Activated B cell treated with CpG ODN at 0.5 μM for 24 hours (primary cell): ENCODE measurements around the gene CSAD. TPM values are rescaled to one million over a fixed set of nuclear protein-coding genes. Genes with fewer than 3 reads are reported as not detected.

Source experiments
- ATAC-seq: fragments of 200-7000 bp; cut with Tn5 transposase; one replicate; pipeline ENCODE4 v1.10.0; 2021; ENCODE audit warnings: low read depth, mild to moderate bottlenecking, moderate library complexity
- CTCF ChIA-PET: fragments of 350-600 bp; sonication (Branson Sonifier 250); formaldehyde crosslinking; loops from one replicate; lab custom pipeline; 2021; ENCODE audit warnings: antibody characterized with exemption; lab: Charles Lee
- POLR2A ChIA-PET: fragments of 350-600 bp; sonication (Branson Sonifier 250); formaldehyde crosslinking; loops from one replicate; lab custom pipeline; 2021; ENCODE audit warnings: antibody characterized with exemption; lab: Charles Lee
- DNase-seq: peaks from one replicate; pipeline ENCODE4 v3.0.0; 2022
- H3K27ac Mint-ChIP-seq: one replicate; pipeline ENCODE4 v1.8.0; 2020; ENCODE audit warnings: mixed read lengths
- H3K27me3 Mint-ChIP-seq: one replicate; pipeline ENCODE4 v1.8.0; 2021; ENCODE audit warnings: mixed read lengths
- H3K36me3 Mint-ChIP-seq: one replicate; pipeline ENCODE4 v1.8.0; 2021; ENCODE audit warnings: low read depth, mixed read lengths
- H3K4me1 Mint-ChIP-seq: one replicate; pipeline ENCODE4 v1.8.0; 2021; ENCODE audit warnings: mixed read lengths
- H3K4me3 Mint-ChIP-seq: one replicate; pipeline ENCODE4 v1.8.0; 2020; ENCODE audit warnings: mild to moderate bottlenecking, mixed read lengths
- H3K9me3 Mint-ChIP-seq: one replicate; pipeline ENCODE4 v1.8.0; 2020; ENCODE audit warnings: mixed read lengths
- CTCF ChIP-seq: fragments of 200-600 bp; IDR thresholded peaks from one replicate; pipeline ENCODE4 v1.8.0; 2022; ENCODE audit warnings: antibody characterized with exemption, mild to moderate bottlenecking
- intact Hi-C: fragments of 100-400 bp; cut with micrococcal nuclease; formaldehyde crosslinking; loops from one replicate; pipeline ENCODE4 v1.15.1; 2024
- total RNA-seq: library from RNA; stranded (reverse); gene quantifications from 2 replicates; pipeline ENCODE4 v1.2.3, GENCODE V29; 2022

CSAD gene
- total RNA-seq, 1 donor from 2014 or later, result 34.6 TPM

- Mint-ChIP-seq H3K27ac (peak overlapping the region; percentile 86), H3K36me3 (peaks cover 33% of the 10 kb centered on the region), H3K4me3 (peak overlapping the region; percentile 64), H3K9me3 (no peaks in the 10 kb centered on the region), H3K27me3 (no peaks in the 10 kb centered on the region), H3K4me1 (peaks cover 87% of the 10 kb centered on the region)
- ATAC-seq (no peak), DNase-seq (no peak)
- no peak for TF ChIP-seq CTCF
- POLR2A ChIA-PET, result interaction anchor here (0.6 to 6.1 kb wide), 10 partner anchors 6 to 432 kb away, joined by 4 to 66 read pairs (median 8); partner anchors contain the start of genes CSAD, ITGB7, PFDN5 and TARBP2
- intact Hi-C loops, result no loop called here
- CTCF ChIA-PET, result interaction anchor here (1.0 to 1.2 kb wide), 2 partner anchors 11 to 42 kb away, joined by 3 to 4 read pairs; no protein-coding TSS in a partner anchor
These were observed 20.4 kb upstream of the CSAD start for GRCh38 chr12:53201177-53201541.

GRCh38 chr12:53200458-53201176 lies 19.9 kb upstream of the CSAD start:
- Mint-ChIP-seq H3K9me3 (no peaks in the 10 kb centered on the region), H3K27ac (peak overlapping the region; percentile 86), H3K4me3 (peak overlapping the region; percentile 64), H3K27me3 (no peaks in the 10 kb centered on the region), H3K4me1 (peaks cover 81% of the 10 kb centered on the region), H3K36me3 (peaks cover 39% of the 10 kb centered on the region)
- no peak for DNase-seq
- no peak for TF ChIP-seq CTCF
- intact Hi-C loops, result loop anchor here (1.0 kb wide), 2 partner anchors 9 to 20 kb away; partner anchors contain the start of genes CSAD and ZNF740
- POLR2A ChIA-PET, result interaction anchor here (0.5 to 6.1 kb wide), 12 partner anchors 7 to 433 kb away, joined by 3 to 66 read pairs (median 8); partner anchors contain the start of genes AAAS, CSAD, ITGB7 and PFDN5
- CTCF ChIA-PET, result interaction anchor here (1.0 to 1.5 kb wide), 4 partner anchors 13 to 145 kb away, joined by 3 to 4 read pairs (median 3); partner anchors contain the start of genes CSAD and ZNF740
- ATAC-seq, result peak; percentile 65

- ChIA-PET CTCF (interaction anchor here (1.0 to 3.3 kb wide), 6 partner anchors 9 to 145 kb away, joined by 3 to 31 read pairs (median 4); partner anchors contain the start of genes CSAD and ZNF740), POLR2A (interaction anchor here (0.6 to 6.1 kb wide), 12 partner anchors 7 to 301 kb away, joined by 3 to 66 read pairs (median 10); partner anchors contain the start of genes AAAS, CSAD, ITGB7 and PFDN5)
- Mint-ChIP-seq H3K36me3 (peaks cover 44% of the 10 kb centered on the region), H3K4me1 (peaks cover 76% of the 10 kb centered on the region), H3K4me3 (peak overlapping the region; percentile 64), H3K27me3 (no peaks in the 10 kb centered on the region), H3K27ac (peak overlapping the region; percentile 86), H3K9me3 (no peaks in the 10 kb centered on the region)
- DNase-seq (no peak), ATAC-seq (peak; percentile 3)
- no peak for TF ChIP-seq CTCF
- intact Hi-C loops, result loop anchor here (1.0 kb wide), 2 partner anchors 9 to 20 kb away; partner anchors contain the start of genes CSAD and ZNF740
These were observed 19.4 kb upstream of the CSAD start for GRCh38 chr12:53200107-53200457.

GRCh38 chr12:53199700-53200099 lies 19.0 kb upstream of the CSAD start:
- peak overlapping the region; percentile 64 for H3K4me3 Mint-ChIP-seq
- no peak for DNase-seq
- no peak for TF ChIP-seq CTCF
- H3K4me1 Mint-ChIP-seq, result peaks cover 72% of the 10 kb centered on the region
- no peaks in the 10 kb centered on the region for H3K27me3 Mint-ChIP-seq
- intact Hi-C loops, result loop anchor here (1.0 kb wide), 2 partner anchors 10 to 19 kb away; partner anchors contain the start of genes CSAD and ZNF740
- peaks cover 48% of the 10 kb centered on the region for H3K36me3 Mint-ChIP-seq
- ATAC-seq, result no peak
- H3K27ac Mint-ChIP-seq, result peak overlapping the region; percentile 86
- ChIA-PET CTCF (interaction anchor here (1.0 to 3.3 kb wide), 8 partner anchors 9 to 146 kb away, joined by 3 to 65 read pairs (median 5); partner anchors contain the start of genes CSAD and ZNF740), POLR2A (interaction anchor here (0.5 to 6.1 kb wide), 13 partner anchors 8 to 301 kb away, joined by 3 to 66 read pairs (median 8); partner anchors contain the start of genes AAAS, CSAD, ITGB7 and TARBP2)
- H3K9me3 Mint-ChIP-seq, result no peaks in the 10 kb centered on the region
